Ovary (tissue), 9 donors: ENCODE measurements around the gene PTPRJ. TPM values are rescaled to one million over a fixed set of nuclear protein-coding genes. Genes with fewer than 3 reads are reported as not detected.

Experiments
- DNase-seq, 5 donors: peaks; one replicate each; pipeline ENCODE4 v3.0.0-alpha.2; 2019 to 2020
- H3K27ac ChIP-seq, 2 donors: fragments of 200-600 bp; one replicate each; pipeline versions ENCODE4 v1.5.1 to v1.8.0; 2019 to 2022
- H3K27me3 ChIP-seq: fragments of 200-600 bp; one replicate; pipeline ENCODE4 v1.8.0; 2022
- H3K36me3 ChIP-seq: fragments of 200-600 bp; sonication (generic); one replicate; pipeline ENCODE4 v1.5.1; 2019
- H3K4me1 ChIP-seq: one replicate; pipeline ENCODE4 v1.8.1; 2013; ENCODE audit warnings: mild to moderate bottlenecking, moderate library complexity; ENCODE audit not compliant: insufficient read depth
- H3K4me3 ChIP-seq: fragments of 200-600 bp; sonication (generic); one replicate; pipeline ENCODE4 v1.5.1; 2017
- H3K9me3 ChIP-seq, 2 donors: fragments of 200-600 bp in 1 of 2; sonication (generic) in 1 of 2; one replicate each; pipeline versions ENCODE4 v1.5.1 to v1.8.1; 2013 to 2019; ENCODE audit warnings: mild to moderate bottlenecking in 1 of 2, moderate library complexity in 1 of 2
- EP300 ChIP-seq: sonication (generic); formaldehyde crosslinking; IDR thresholded peaks from one replicate; pipeline ENCODE4 v1.6.1; 2017; ENCODE audit warnings: antibody characterized with exemption
- POLR2A ChIP-seq: fragments of 450-650 bp; IDR thresholded peaks from one replicate; pipeline ENCODE4 v1.6.1; 2017; ENCODE audit warnings: antibody characterized with exemption, mild to moderate bottlenecking, moderate library complexity
- WGBS, 3 donors: extraction: QIAGEN DNeasy Blood & Tissue Kit in 1 of 3; methylation state at CpG; one replicate each; pipeline versions ENCODE4 v1.1.5 to v1.1.7; 2013 to 2017; 5-methylcytosine and 5-hydroxymethylcytosine counted together
- intact Hi-C, 4 donors: fragments of 100-400 bp; cut with DNase I; formaldehyde crosslinking; loops; one replicate each; pipeline versions ENCODE4 v1.11.0 to v1.15.1; 2022 to 2023
- polyA plus RNA-seq, 2 donors: library from polyadenylated mRNA; stranded (reverse); fragments of 200-250 nt in 1 of 2; fragments of 350-450 nt in 1 of 2; fragmentation: Illumina TruSeq in 1 of 2; extraction: RNeasy Lipid Tissue Mini Kit (QIAGEN cat#74804) in 1 of 2; gene quantifications; one replicate each; pipeline ENCODE4 v1.2.3, GENCODE V29; 2013 to 2014
- total RNA-seq, 7 donors: library from RNA; depleted of rRNA in 2 of 7; stranded (reverse); fragments of >200 nt in 2 of 7; fragmentation: NEBNext Ultra II Directional in 3 of 7; extraction: Animal tissue kit (Norgen Biotek cat#: 25700) in 3 of 7; gene quantifications; one replicate each; pipeline versions ENCODE4 v1.1.0 to v1.2.4, GENCODE V29; 2016 to 2023
- TF ChIP-seq, protein P1 (sequence below), 3 donors: fragments of 450-650 bp in 2 of 3; fragments of 200-600 bp in 1 of 3; IDR thresholded peaks; one replicate each; pipeline versions ENCODE4 v1.5.1 to v1.8.0; 2016 to 2022; ENCODE audit warnings: antibody characterized with exemption in 3 of 3, mild to moderate bottlenecking in 1 of 3
- donor health status: DM: no; HTN: no; CAD: no; lungs with moderate emphysema.
- donor health status: DM: no; HTN: no; CAD: no.
- donor health status: Bipolar disorder and iron deficiency.
- donor health status: DM: yes; HTN: yes; CAD: no.
- donor health status: DM: no; HTN: no; CAD: no.
- donor health status: DM: yes; HTN: yes; CAD: no.

PTPRJ gene
- total and polyA plus RNA-seq, 9 donors: 1.6 to 16.1 (median 5.5) TPM

DNA sequence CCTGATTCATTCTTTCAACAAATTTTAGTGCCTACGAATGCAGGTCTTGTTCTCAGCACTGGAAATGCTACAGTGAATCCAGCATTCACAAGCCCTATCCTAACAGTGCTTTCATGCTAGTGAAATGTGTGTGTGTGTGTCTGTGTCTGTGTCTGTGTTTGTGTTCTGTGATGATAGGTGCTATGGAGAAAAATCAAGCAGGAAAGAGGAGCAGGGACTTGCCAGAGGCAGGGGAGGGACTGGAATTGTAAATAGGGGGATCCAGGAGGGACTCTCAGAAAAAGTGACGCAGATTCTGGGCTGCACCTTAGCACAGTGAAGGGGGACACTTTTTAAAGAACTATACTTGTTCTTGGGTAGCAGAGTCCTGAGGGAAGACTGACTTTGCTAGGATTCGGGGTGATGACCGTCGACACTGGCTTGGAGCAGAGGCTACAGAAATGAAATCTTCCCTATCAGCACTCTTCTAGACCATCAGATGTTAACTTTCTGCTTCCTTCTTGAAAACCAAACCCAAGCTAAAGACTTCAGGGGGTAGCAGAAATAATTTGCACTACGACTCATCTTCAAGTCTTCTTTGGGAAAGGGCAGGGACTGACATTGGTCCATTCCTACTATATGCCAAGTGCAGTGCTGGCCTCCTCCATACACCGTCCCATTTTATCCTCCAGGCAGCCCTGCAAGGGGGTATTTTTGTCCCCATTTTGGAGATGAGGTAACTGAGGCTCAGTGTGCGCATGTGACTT is 39.3 kb upstream of the PTPRJ start:
- H3K4me1 ChIP-seq: no peaks in the 10 kb centered on the region
- H3K36me3 ChIP-seq: no peaks in the 10 kb centered on the region
- TF ChIP-seq, protein P1, sequence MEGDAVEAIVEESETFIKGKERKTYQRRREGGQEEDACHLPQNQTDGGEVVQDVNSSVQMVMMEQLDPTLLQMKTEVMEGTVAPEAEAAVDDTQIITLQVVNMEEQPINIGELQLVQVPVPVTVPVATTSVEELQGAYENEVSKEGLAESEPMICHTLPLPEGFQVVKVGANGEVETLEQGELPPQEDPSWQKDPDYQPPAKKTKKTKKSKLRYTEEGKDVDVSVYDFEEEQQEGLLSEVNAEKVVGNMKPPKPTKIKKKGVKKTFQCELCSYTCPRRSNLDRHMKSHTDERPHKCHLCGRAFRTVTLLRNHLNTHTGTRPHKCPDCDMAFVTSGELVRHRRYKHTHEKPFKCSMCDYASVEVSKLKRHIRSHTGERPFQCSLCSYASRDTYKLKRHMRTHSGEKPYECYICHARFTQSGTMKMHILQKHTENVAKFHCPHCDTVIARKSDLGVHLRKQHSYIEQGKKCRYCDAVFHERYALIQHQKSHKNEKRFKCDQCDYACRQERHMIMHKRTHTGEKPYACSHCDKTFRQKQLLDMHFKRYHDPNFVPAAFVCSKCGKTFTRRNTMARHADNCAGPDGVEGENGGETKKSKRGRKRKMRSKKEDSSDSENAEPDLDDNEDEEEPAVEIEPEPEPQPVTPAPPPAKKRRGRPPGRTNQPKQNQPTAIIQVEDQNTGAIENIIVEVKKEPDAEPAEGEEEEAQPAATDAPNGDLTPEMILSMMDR (IDR thresholded peaks at IDR 0.05): no peak
- no peak for TF ChIP-seq POLR2A
- TF ChIP-seq EP300: no peak
- intact Hi-C loops: no loop called here
- H3K9me3 ChIP-seq: no peaks in the 10 kb centered on the region
- WGBS, 3 donors: 88 to 94% (median 93%) methylated on average over 8 of the region's 8 CpGs
- no peak overlapping the region for H3K27ac ChIP-seq
- no peak overlapping the region for H3K4me3 ChIP-seq
- no peak for DNase-seq
- H3K27me3 ChIP-seq: no peaks in the 10 kb centered on the region

DNA sequence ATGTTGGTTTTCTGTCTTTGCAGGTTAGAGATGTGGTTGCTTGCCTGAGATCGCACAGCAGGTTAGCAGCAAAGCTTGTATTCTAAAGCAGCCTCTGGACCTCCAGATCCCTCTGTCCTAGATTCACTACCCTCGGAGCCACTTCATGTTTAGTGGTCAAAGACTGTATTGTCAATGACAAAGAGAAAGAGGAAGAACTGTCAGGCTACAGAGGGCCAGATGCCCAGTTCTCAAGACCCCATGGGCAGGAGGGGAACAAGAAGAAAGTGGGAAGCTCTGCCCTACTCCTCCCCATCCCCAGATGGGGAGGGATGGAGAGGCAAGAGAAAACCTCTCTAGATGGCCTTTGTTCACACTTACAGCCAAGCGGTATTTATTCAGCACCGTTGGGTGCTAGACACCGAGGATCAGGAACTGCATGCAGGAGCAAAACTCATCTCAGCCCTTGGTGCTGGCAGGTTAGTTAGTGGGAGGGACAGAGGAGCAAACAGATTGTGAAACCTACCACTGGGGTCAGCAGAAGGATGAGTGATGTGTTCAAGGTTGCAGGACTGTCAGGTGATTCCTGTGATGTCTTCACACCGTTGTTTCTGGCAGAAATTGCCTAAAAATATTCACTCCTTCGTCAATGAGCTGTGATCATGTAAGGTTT is 38.3 kb upstream of the PTPRJ start:
- 76 to 83% (median 77%) methylated on average over 7 of the region's 7 CpGs for WGBS, 3 donors
- intact Hi-C loops: no loop called here

DNA sequence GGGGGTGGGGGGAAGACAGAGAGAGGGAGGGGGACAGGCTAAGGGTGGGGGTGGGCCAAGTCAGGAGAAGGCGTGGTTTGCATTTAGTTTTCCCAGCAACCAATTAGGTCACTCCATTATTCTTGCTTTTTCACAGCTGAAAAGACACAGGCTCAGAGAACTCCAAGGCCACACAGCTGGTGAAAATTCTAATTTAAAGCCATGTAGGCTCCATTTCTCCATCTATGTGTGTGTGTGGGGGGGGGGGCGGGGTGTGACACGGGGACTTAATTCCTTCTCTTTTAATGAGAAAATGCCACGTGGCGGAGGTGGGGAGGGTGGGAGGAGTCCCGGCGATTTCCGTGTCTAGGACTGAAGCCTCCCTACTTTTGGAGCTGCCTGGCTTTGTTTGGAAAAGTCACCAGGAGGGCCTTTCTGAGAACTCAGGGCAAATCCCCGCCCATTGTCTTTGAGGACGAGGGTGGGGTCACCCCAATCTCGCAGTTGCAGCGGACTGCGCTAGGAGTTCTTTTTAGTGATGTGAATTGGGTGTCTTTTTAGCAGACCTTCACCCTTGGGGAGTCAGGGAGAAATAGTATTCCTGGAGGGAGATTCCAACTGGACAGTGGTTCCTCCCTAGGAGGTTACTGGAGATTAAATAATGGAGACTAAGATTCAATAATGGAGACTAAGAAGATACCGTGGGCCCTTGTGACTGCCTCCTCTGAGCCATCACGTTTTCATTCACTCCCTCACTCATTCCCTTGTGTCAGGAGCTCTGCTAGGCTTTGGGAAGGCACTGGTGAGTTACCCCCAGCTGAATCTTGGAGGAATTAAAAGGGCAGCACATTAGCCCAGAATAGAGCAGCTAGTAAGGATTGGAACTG is 36.4 kb upstream of the PTPRJ start:
- H3K36me3 ChIP-seq: no peaks in the 10 kb centered on the region
- H3K27ac ChIP-seq: no peak overlapping the region
- no peaks in the 10 kb centered on the region for H3K27me3 ChIP-seq
- no peak overlapping the region for H3K4me3 ChIP-seq
- 31 to 47% (median 35%) methylated on average over 15 of the region's 15 CpGs for WGBS, 3 donors
- DNase-seq: no peak
- intact Hi-C loops: no loop called here
- TF ChIP-seq, protein P1 (IDR thresholded peaks at IDR 0.05): no peak
- TF ChIP-seq POLR2A (no peak), EP300 (no peak)
- H3K4me1 ChIP-seq: no peaks in the 10 kb centered on the region
- no peaks in the 10 kb centered on the region for H3K9me3 ChIP-seq

More for the DNA sequence above, 38.3 kb upstream of the PTPRJ start:
- no peak overlapping the region for H3K4me3 ChIP-seq
- H3K27me3 ChIP-seq: no peaks in the 10 kb centered on the region
- no peaks in the 10 kb centered on the region for H3K9me3 ChIP-seq
- H3K4me1 ChIP-seq: no peaks in the 10 kb centered on the region
- TF ChIP-seq POLR2A (no peak), EP300 (no peak)
- TF ChIP-seq, protein P1 (IDR thresholded peaks at IDR 0.05): no peak
- H3K27ac ChIP-seq: no peak overlapping the region
- H3K36me3 ChIP-seq: no peaks in the 10 kb centered on the region
- no peak for DNase-seq

DNA sequence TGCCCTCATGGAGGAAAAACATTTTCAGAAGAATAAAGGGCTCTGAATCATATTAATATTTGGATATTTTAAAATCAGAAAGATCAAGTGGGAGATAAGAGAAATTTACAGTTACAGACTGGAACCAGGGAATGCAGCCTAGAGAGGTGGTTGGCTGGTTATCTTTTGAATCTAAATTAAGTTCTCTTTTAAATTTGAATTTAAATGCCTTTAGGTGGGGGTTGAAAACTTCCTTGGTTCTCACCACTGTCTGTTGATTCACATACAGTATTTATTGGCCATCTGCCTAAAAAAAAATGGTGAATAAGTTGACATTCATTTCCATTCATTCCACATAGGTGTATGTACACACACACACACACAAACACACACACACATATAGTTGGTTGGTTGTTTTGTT is 35.7 kb upstream of the PTPRJ start:
- Histone ChIP-seq H3K4me3 (no peak overlapping the region), H3K27ac (no peak overlapping the region), H3K9me3 (no peaks in the 10 kb centered on the region), H3K27me3 (no peaks in the 10 kb centered on the region), H3K36me3 (no peaks in the 10 kb centered on the region), H3K4me1 (no peaks in the 10 kb centered on the region)
- intact Hi-C loops: no loop called here
- DNase-seq: no peak
- TF ChIP-seq POLR2A (no peak), EP300 (no peak)
